Measurements from ENCODE around the gene ESPL1.

ESPL1 gene

GRCh38 chr12:53267999-53268629 is at the start of gene ESPL1:
Gene ESPL1 (plus strand): TSS chr12:53268299. CDS start chr12:53268767, 468 bp downstream.
- peaks cover 39% of the 10 kb centered on the region for H3K36me3 ChIP-seq (replicated peaks)
- no peaks in the 10 kb centered on the region for H3K9me3 ChIP-seq
- in situ Hi-C loops (cut with MboI; ENCODE audit: low sequenced_read_pairs) = no loop called here
- peak; percentile 78 to 87 for DNase-seq (ENCODE audit: low spot score in 2 of 2)
- peaks cover 10% of the 10 kb centered on the region for H3K4me1 ChIP-seq
- no peaks in the 10 kb centered on the region for H3K27me3 ChIP-seq (ENCODE audit: low read depth)
- peak within 1 kb of the TSS; percentile 76 for H3K4me3 ChIP-seq

DNA sequence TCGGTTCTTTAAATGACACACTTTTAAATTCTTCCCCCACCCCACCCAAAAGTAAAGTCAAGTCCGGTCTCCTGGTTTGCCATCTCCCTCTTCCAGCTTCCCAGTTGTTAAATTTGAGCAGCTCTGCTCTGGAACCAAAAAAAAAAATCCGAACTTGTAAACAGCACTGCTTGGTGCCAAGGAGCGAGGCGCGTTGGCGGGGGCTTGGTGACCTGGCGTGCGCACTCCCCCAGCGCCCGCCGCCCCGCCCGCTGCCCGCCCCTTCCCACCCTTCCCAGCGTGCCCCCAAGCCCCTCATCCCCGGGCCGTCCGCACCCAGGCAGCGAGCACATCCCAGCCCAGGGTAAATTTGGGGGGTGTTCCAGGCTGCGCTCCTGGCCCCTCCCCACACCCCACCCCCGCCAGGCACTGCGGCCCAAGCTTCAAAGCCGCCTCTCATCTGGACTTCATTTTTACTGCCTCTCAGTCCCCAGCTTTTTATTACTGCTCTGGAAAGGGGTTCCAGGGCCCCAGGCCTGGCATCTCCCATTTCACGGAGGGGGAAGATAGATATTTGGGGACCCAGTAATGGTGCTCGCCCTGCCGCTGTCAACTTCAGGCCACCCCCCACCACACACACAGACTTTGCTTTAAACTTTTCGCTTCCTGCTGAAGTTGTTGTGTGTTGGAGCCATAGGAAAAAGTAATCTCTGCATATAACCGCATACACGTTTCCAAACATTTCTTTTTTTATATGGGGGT is 49.4 kb upstream of the ESPL1 start:
- H3K4me3 ChIP-seq = peak overlapping the region; percentile 65
- no peak for DNase-seq (ENCODE audit: low spot score in 2 of 2)
- no peaks in the 10 kb centered on the region for H3K27me3 ChIP-seq (ENCODE audit: low read depth)
- in situ Hi-C loops (cut with MboI; ENCODE audit: low sequenced_read_pairs) = no loop called here
- no peaks in the 10 kb centered on the region for H3K9me3 ChIP-seq
- peaks cover 5% of the 10 kb centered on the region for H3K36me3 ChIP-seq (replicated peaks)
- H3K4me1 ChIP-seq = peaks cover 28% of the 10 kb centered on the region

- peak in 1 of 2 experiments; percentile 40 for DNase-seq (ENCODE audit: low spot score in 2 of 2)
- H3K4me1 ChIP-seq = peaks cover 28% of the 10 kb centered on the region
These were observed 48.7 kb upstream of the ESPL1 start for GRCh38 chr12:53219292-53219955.

GRCh38 chr12:53219956-53220693 is 48.0 kb upstream of the ESPL1 start:
- Histone ChIP-seq H3K4me1 (peaks cover 28% of the 10 kb centered on the region), H3K27me3 (ENCODE audit: low read depth) (no peaks in the 10 kb centered on the region), H3K4me3 (peak overlapping the region; percentile 65), H3K36me3 (replicated peaks) (no peaks in the 10 kb centered on the region), H3K9me3 (no peaks in the 10 kb centered on the region)
- DNase-seq (ENCODE audit: low spot score in 2 of 2) = peak; percentile 69 to 82
- in situ Hi-C loops (cut with MboI; ENCODE audit: low sequenced_read_pairs) = no loop called here

More at GRCh38 chr12:53219292-53219955, 48.7 kb upstream of the ESPL1 start:
- no peaks in the 10 kb centered on the region for H3K27me3 ChIP-seq (ENCODE audit: low read depth)
- in situ Hi-C loops (cut with MboI; ENCODE audit: low sequenced_read_pairs) = no loop called here
- H3K36me3 ChIP-seq (replicated peaks) = no peaks in the 10 kb centered on the region; the same call in 1 of the 2 replicates
- peak overlapping the region; percentile 65 for H3K4me3 ChIP-seq
- H3K9me3 ChIP-seq = no peaks in the 10 kb centered on the region

GRCh38 chr12:53220694-53221202 is 47.4 kb upstream of the ESPL1 start:
- Histone ChIP-seq H3K36me3 (replicated peaks) (no peaks in the 10 kb centered on the region), H3K9me3 (no peaks in the 10 kb centered on the region), H3K4me1 (peaks cover 28% of the 10 kb centered on the region), H3K27me3 (ENCODE audit: low read depth) (no peaks in the 10 kb centered on the region), H3K4me3 (peak overlapping the region; percentile 65)
- in situ Hi-C loops (cut with MboI; ENCODE audit: low sequenced_read_pairs) = no loop called here
- DNase-seq (ENCODE audit: low spot score in 2 of 2) = peak; percentile 88 to 96

DNA sequence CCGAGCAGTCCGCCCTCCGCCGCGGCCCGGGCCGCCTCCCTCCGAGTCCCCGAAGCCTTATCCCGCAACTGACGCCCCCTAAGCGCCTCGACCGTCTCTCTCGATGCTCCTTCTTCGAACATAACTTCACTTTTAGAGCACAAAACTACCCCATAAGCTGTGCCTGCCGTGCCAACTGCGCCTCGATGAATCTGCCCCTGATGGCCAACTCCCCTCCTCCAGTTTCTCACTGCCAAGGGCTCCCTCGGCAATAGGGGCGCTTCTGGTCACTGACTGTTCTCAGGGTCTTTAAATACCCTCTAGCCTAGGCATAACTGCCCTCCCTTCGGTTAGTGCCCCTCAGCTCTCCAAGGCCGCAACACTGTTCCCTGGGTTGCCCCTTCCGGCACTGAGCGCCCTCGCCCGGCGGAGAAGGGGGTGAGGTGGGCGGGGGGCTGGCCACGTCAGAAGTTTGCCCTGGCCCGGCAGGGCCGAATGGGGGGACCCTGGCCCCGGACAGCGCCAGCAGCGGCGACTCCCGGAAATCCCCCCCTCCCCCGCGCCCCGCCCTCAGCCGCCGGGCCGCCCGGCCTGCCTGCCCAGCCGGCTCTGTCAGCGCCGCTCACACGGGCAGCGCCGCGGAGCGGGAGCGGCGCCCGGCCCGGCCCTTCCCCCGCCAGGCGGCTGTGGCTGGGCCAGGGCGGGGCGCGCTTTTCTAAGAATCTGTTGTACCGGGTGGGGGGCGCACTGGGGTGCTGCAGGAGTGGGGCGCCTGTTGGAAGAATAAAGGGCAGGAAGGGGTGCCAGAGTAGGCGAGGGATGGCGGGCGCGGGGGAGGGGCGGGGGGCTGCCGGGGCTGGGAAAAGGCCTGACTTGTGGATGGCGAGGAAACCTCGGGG is 46.7 kb upstream of the ESPL1 start:
- H3K9me3 ChIP-seq = no peaks in the 10 kb centered on the region
- H3K36me3 ChIP-seq (replicated peaks) = no peaks in the 10 kb centered on the region
- H3K27me3 ChIP-seq (ENCODE audit: low read depth) = no peaks in the 10 kb centered on the region
- peak in 1 of 2 experiments; percentile 75 for DNase-seq (ENCODE audit: low spot score in 2 of 2)
- peaks cover 28% of the 10 kb centered on the region for H3K4me1 ChIP-seq
- peak overlapping the region; percentile 65 for H3K4me3 ChIP-seq
- in situ Hi-C loops (cut with MboI; ENCODE audit: low sequenced_read_pairs) = no loop called here

- Histone ChIP-seq H3K4me3 (peak overlapping the region; percentile 65), H3K36me3 (replicated peaks) (no peaks in the 10 kb centered on the region), H3K4me1 (peaks cover 21% of the 10 kb centered on the region), H3K27me3 (ENCODE audit: low read depth) (no peaks in the 10 kb centered on the region), H3K9me3 (no peaks in the 10 kb centered on the region)
- no peak for DNase-seq (ENCODE audit: low spot score in 2 of 2)
- in situ Hi-C loops (cut with MboI; ENCODE audit: low sequenced_read_pairs) = no loop called here
These were observed 45.9 kb upstream of the ESPL1 start for GRCh38 chr12:53222170-53222721.

DNA sequence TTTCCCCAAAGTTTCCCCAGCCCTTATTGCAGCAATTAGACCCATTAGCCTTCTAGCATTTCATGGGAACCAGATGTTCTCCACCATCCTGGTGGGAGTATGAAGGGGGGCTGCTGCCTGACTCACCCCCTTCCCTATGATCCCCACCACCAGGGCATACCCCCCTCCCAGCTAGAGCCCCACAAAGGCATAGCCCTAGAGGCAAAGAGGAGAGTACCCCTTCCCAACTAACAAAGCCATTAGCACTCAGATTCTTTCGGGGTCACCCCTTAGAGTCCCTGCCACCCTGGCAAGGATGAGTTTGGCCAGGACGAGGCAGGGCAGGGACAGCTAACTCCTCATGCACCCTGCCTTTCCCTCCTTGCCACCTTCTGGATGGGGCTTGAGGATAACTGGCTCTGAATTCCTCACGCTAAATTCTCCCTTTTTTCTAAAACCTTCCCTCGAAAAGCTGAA is 45.3 kb upstream of the ESPL1 start:
- no peak for DNase-seq (ENCODE audit: low spot score in 2 of 2)

DNA sequence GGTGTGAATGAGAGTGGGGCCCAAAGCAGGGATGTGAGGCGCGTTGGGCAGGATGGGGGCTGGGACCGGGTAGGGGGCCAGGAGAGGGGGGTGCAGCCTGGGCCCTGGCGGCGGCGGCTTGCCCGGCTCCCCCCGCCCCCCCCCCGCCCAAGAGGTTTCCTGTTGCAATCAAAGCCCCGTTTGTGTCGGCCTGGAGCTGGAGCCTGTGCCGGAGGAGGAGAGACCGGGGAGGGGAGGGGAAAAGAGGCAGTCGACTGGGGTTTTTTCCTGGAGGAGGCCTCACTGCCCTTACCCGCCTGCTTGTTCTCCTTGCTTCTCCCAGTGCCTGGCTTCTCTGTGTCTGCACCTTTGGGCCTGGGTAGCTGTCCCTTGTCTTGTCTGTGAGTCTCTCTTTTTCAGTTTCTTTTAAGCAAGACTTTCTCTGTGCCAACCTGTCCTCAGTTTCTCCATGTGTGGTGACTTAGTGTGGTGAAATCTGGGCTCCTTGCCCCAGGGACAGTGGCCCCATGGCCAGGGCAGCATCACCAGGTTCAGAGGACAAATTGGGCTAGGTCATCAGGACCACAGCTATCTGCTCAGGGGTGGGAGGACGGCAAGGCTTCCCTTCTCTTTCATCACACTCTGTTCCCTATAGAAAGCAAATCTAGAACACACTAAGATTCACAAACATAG is 44.6 kb upstream of the ESPL1 start:
- Histone ChIP-seq H3K4me3 (no peak overlapping the region), H3K27me3 (ENCODE audit: low read depth) (no peaks in the 10 kb centered on the region), H3K36me3 (replicated peaks) (no peaks in the 10 kb centered on the region), H3K9me3 (no peaks in the 10 kb centered on the region), H3K4me1 (peaks cover 9% of the 10 kb centered on the region)
- in situ Hi-C loops (cut with MboI; ENCODE audit: low sequenced_read_pairs) = no loop called here
- DNase-seq (ENCODE audit: low spot score in 2 of 2) = no peak

More for the DNA sequence above, 45.3 kb upstream of the ESPL1 start:
- Histone ChIP-seq H3K4me1 (peaks cover 15% of the 10 kb centered on the region), H3K4me3 (no peak overlapping the region), H3K9me3 (no peaks in the 10 kb centered on the region), H3K27me3 (ENCODE audit: low read depth) (no peaks in the 10 kb centered on the region), H3K36me3 (replicated peaks) (no peaks in the 10 kb centered on the region)
- in situ Hi-C loops (cut with MboI; ENCODE audit: low sequenced_read_pairs) = no loop called here

GRCh38 chr12:53224061-53224896 is 43.8 kb upstream of the ESPL1 start:
- in situ Hi-C loops (cut with MboI; ENCODE audit: low sequenced_read_pairs) = no loop called here
- peaks cover 6% of the 10 kb centered on the region for H3K4me1 ChIP-seq

DNA sequence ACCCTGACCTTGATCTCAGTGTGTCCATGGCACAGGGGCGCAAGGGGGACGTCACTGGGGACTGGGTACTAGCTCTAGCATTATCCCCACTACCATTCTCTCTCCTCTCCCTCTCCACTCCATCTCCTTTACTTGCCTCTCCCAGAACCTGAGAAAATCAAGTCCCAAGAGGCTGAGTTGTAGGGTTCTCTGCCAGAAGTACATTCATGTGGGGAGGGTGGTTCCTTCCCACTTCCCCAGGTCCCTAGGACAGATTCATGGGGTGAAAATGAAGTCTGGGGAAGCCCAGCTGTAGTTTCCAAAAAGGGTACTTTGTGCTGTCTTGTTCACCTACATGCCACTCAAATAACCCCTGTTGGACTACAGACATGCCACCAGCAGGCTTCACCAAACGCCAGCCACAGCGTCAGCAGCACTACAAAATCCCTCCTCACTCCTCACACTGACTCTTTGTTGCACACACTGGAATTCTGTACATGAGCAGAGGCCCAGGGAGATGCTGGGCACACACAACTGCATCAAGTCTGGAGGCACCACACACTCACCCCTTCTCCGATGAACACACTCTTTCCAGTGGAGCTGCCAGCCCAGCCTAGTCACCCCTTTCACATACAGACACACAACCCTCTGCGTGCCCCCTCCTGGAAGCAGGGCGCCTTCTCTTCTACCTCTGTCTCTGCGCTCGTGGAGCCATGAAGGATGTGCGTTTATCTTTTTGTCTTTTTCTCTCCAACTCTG is 43.0 kb upstream of the ESPL1 start:
- in situ Hi-C loops (cut with MboI; ENCODE audit: low sequenced_read_pairs) = no loop called here
- DNase-seq (ENCODE audit: low spot score in 2 of 2) = no peak
- H3K36me3 ChIP-seq (replicated peaks) = no peaks in the 10 kb centered on the region
- H3K4me3 ChIP-seq = no peak overlapping the region
- H3K27me3 ChIP-seq (ENCODE audit: low read depth) = no peaks in the 10 kb centered on the region
- H3K4me1 ChIP-seq = peaks cover 6% of the 10 kb centered on the region
- H3K9me3 ChIP-seq = no peaks in the 10 kb centered on the region

More at GRCh38 chr12:53224061-53224896, 43.8 kb upstream of the ESPL1 start:
- no peaks in the 10 kb centered on the region for H3K9me3 ChIP-seq
- DNase-seq (ENCODE audit: low spot score in 2 of 2) = peak in 1 of 2 experiments; percentile 69
- H3K4me3 ChIP-seq = no peak overlapping the region
- no peaks in the 10 kb centered on the region for H3K36me3 ChIP-seq (replicated peaks)
- H3K27me3 ChIP-seq (ENCODE audit: low read depth) = no peaks in the 10 kb centered on the region

Data from HAP-1 (cell line).